ENCODE results near the gene OPCML.

Gene OPCML

GRCh38 chr11:133166662-133167061 lies 365.6 kb downstream of the OPCML start:
- DNase-seq = no peak

- no peak for DNase-seq
Observed at GRCh38 chr11:133164986-133165385, 367.3 kb downstream of the OPCML start.

- peak; percentile 49 for DNase-seq
Observed at GRCh38 chr11:133163463-133164419, 368.6 kb downstream of the OPCML start.

GRCh38 chr11:133162227-133162626 lies 370.1 kb downstream of the OPCML start:
- no peak for DNase-seq

GRCh38 chr11:133160754-133161153 lies 371.5 kb downstream of the OPCML start:
- no peak for DNase-seq

GRCh38 chr11:133156986-133157745 lies 375.1 kb downstream of the OPCML start:
- no peak for DNase-seq

GRCh38 chr11:133154781-133155180 lies 377.5 kb downstream of the OPCML start:
- DNase-seq = no peak

GRCh38 chr11:133154076-133154475 lies 378.2 kb downstream of the OPCML start:
- no peak for DNase-seq

- DNase-seq = no peak
Observed at GRCh38 chr11:133153031-133153430, 379.3 kb downstream of the OPCML start.

- no peak for DNase-seq
Observed at GRCh38 chr11:133149698-133150097, 382.6 kb downstream of the OPCML start.

GRCh38 chr11:133147625-133148024 lies 384.7 kb downstream of the OPCML start:
- DNase-seq = no peak

GRCh38 chr11:133146697-133147306 lies 385.5 kb downstream of the OPCML start:
- no peak for DNase-seq

GRCh38 chr11:133137939-133138338 lies 394.4 kb downstream of the OPCML start:
- DNase-seq = no peak

GRCh38 chr11:133137270-133137669 lies 395.0 kb downstream of the OPCML start:
- no peak for DNase-seq

GRCh38 chr11:133136376-133136775 lies 395.9 kb downstream of the OPCML start:
- no peak for DNase-seq

- peak; percentile 32 for DNase-seq
Observed at GRCh38 chr11:133134314-133135173, 397.8 kb downstream of the OPCML start.

- DNase-seq = no peak
Observed at GRCh38 chr11:133133606-133134005, 398.7 kb downstream of the OPCML start.

- no peak for DNase-seq
Observed at GRCh38 chr11:133133050-133133449, 399.3 kb downstream of the OPCML start.

GRCh38 chr11:133127741-133128140 lies 404.6 kb downstream of the OPCML start:
- DNase-seq = no peak

- no peak for DNase-seq
Observed at GRCh38 chr11:133123796-133124195, 408.5 kb downstream of the OPCML start.

- no peak for DNase-seq
Observed at GRCh38 chr11:133123366-133123765, 408.9 kb downstream of the OPCML start.

- DNase-seq = no peak
Observed at GRCh38 chr11:133122256-133122655, 410.0 kb downstream of the OPCML start.

All from inflammatory macrophage treated with lipopolysaccharide for 4 hours (primary cell).